ENCODE measurements around the gene XYLT1. TPM values are rescaled to one million over a fixed set of nuclear protein-coding genes. Genes with fewer than 3 reads are reported as not detected.

The XYLT1 gene
- total RNA-seq, 2 donors from 2014 or later = 26.4 to 41.9 TPM

- H3K36me3 Mint-ChIP-seq = peaks cover 17% of the 10 kb centered on the region
- ATAC-seq (peak; percentile 88 to 89), DNase-seq (ENCODE audit: low spot score) (peak; percentile 69)
- peak overlapping the region; percentile 1 to 52 for H3K27ac Mint-ChIP-seq
- peaks cover 32 to 39% of the 10 kb centered on the region in 2 donors for H3K4me1 Mint-ChIP-seq (ENCODE audit: low read depth in 2 of 2)
- peaks cover 3% of the 10 kb centered on the region for H3K9me3 Mint-ChIP-seq
- no peaks in the 10 kb centered on the region for H3K27me3 Mint-ChIP-seq
- peak overlapping the region; percentile 35 for H3K4me3 Mint-ChIP-seq
These were observed 238.3 kb downstream of the XYLT1 start for GRCh38 chr16:17232487-17232886.

- peak overlapping the region in 1 of 2 donors; percentile 52 for H3K27ac Mint-ChIP-seq
- peaks cover 34 to 39% of the 10 kb centered on the region in 2 donors for H3K4me1 Mint-ChIP-seq (ENCODE audit: low read depth in 2 of 2)
- H3K9me3 Mint-ChIP-seq = peaks cover 4% of the 10 kb centered on the region
- no peaks in the 10 kb centered on the region for H3K27me3 Mint-ChIP-seq
- DNase-seq (ENCODE audit: low spot score) (no peak), ATAC-seq (no peak)
- H3K36me3 Mint-ChIP-seq = peaks cover 20% of the 10 kb centered on the region
- no peak overlapping the region for H3K4me3 Mint-ChIP-seq
These were observed 238.8 kb downstream of the XYLT1 start for GRCh38 chr16:17231972-17232371.

GRCh38 chr16:17230932-17231581, 239.7 kb downstream of the XYLT1 start:
- no peak for DNase-seq (ENCODE audit: low spot score)
- H3K9me3 Mint-ChIP-seq = peaks cover 4% of the 10 kb centered on the region
- ATAC-seq = no peak

GRCh38 chr16:17229766-17230165, 241.0 kb downstream of the XYLT1 start:
- Mint-ChIP-seq H3K27me3 (no peaks in the 10 kb centered on the region), H3K4me1 (ENCODE audit: low read depth in 2 of 2) (peaks cover 48 to 50% of the 10 kb centered on the region in 2 donors), H3K9me3 (peaks cover 4% of the 10 kb centered on the region), H3K27ac (no peak overlapping the region), H3K4me3 (no peak overlapping the region), H3K36me3 (peaks cover 20% of the 10 kb centered on the region)
- ATAC-seq = no peak
- DNase-seq (ENCODE audit: low spot score) = peak; percentile 39

More at GRCh38 chr16:17230932-17231581, 239.7 kb downstream of the XYLT1 start:
- no peak overlapping the region for H3K4me3 Mint-ChIP-seq
- H3K36me3 Mint-ChIP-seq = peaks cover 20% of the 10 kb centered on the region
- H3K4me1 Mint-ChIP-seq (ENCODE audit: low read depth in 2 of 2) = peaks cover 37 to 40% of the 10 kb centered on the region in 2 donors
- H3K27me3 Mint-ChIP-seq = no peaks in the 10 kb centered on the region
- peak overlapping the region in 1 of 2 donors; percentile 41 for H3K27ac Mint-ChIP-seq

- Mint-ChIP-seq H3K27ac (peak overlapping the region in 1 of 2 donors; percentile 43), H3K4me3 (no peak overlapping the region), H3K9me3 (peaks cover 4% of the 10 kb centered on the region), H3K4me1 (ENCODE audit: low read depth in 2 of 2) (peaks cover 54 to 57% of the 10 kb centered on the region in 2 donors), H3K27me3 (no peaks in the 10 kb centered on the region), H3K36me3 (peaks cover 20% of the 10 kb centered on the region)
- no peak for DNase-seq (ENCODE audit: low spot score)
- ATAC-seq = no peak
These were observed 241.6 kb downstream of the XYLT1 start for GRCh38 chr16:17229131-17229530.

- peaks cover 57 to 58% of the 10 kb centered on the region in 2 donors for H3K4me1 Mint-ChIP-seq (ENCODE audit: low read depth in 2 of 2)
- no peak for ATAC-seq
- DNase-seq (ENCODE audit: low spot score) = no peak
- no peak overlapping the region for H3K4me3 Mint-ChIP-seq
- peaks cover 20% of the 10 kb centered on the region for H3K36me3 Mint-ChIP-seq
- H3K9me3 Mint-ChIP-seq = peaks cover 4% of the 10 kb centered on the region
- no peaks in the 10 kb centered on the region for H3K27me3 Mint-ChIP-seq
- no peak overlapping the region for H3K27ac Mint-ChIP-seq
These were observed 242.1 kb downstream of the XYLT1 start for GRCh38 chr16:17228708-17229055.

GRCh38 chr16:17228048-17228707, 242.6 kb downstream of the XYLT1 start:
- no peaks in the 10 kb centered on the region for H3K27me3 Mint-ChIP-seq
- no peak overlapping the region for H3K4me3 Mint-ChIP-seq
- H3K27ac Mint-ChIP-seq = peak overlapping the region in 1 of 2 donors; percentile 73
- H3K36me3 Mint-ChIP-seq = peaks cover 24% of the 10 kb centered on the region
- peaks cover 57 to 61% of the 10 kb centered on the region in 2 donors for H3K4me1 Mint-ChIP-seq (ENCODE audit: low read depth in 2 of 2)
- H3K9me3 Mint-ChIP-seq = peaks cover 7% of the 10 kb centered on the region
- ATAC-seq (no peak), DNase-seq (ENCODE audit: low spot score) (no peak)

- H3K27me3 Mint-ChIP-seq = no peaks in the 10 kb centered on the region
- H3K4me3 Mint-ChIP-seq = no peak overlapping the region
- H3K4me1 Mint-ChIP-seq (ENCODE audit: low read depth in 2 of 2) = peaks cover 52 to 55% of the 10 kb centered on the region in 2 donors
- DNase-seq (ENCODE audit: low spot score) = no peak
- H3K9me3 Mint-ChIP-seq = peaks cover 7% of the 10 kb centered on the region
- peaks cover 16% of the 10 kb centered on the region for H3K36me3 Mint-ChIP-seq
- peak overlapping the region in 1 of 2 donors; percentile 73 for H3K27ac Mint-ChIP-seq
- no peak for ATAC-seq
These were observed 243.5 kb downstream of the XYLT1 start for GRCh38 chr16:17227278-17227677.

GRCh38 chr16:17225541-17225940, 245.2 kb downstream of the XYLT1 start:
- peak overlapping the region; percentile 82 to 89 for H3K27ac Mint-ChIP-seq
- peaks cover 11% of the 10 kb centered on the region for H3K36me3 Mint-ChIP-seq
- peaks cover 51 to 57% of the 10 kb centered on the region in 2 donors for H3K4me1 Mint-ChIP-seq (ENCODE audit: low read depth in 2 of 2)
- ATAC-seq = no peak
- H3K27me3 Mint-ChIP-seq = no peaks in the 10 kb centered on the region
- H3K4me3 Mint-ChIP-seq = peak overlapping the region; percentile 85
- DNase-seq (ENCODE audit: low spot score) = no peak
- peaks cover 7% of the 10 kb centered on the region for H3K9me3 Mint-ChIP-seq

GRCh38 chr16:17224879-17225281, 245.9 kb downstream of the XYLT1 start:
- peak; percentile 89 for DNase-seq (ENCODE audit: low spot score)
- peak; percentile 93 to 95 for ATAC-seq
- Mint-ChIP-seq H3K9me3 (peaks cover 7% of the 10 kb centered on the region), H3K27ac (peak overlapping the region; percentile 82 to 89), H3K4me3 (peak overlapping the region; percentile 85), H3K27me3 (no peaks in the 10 kb centered on the region), H3K36me3 (peaks cover 10% of the 10 kb centered on the region), H3K4me1 (ENCODE audit: low read depth in 2 of 2) (peaks cover 49 to 52% of the 10 kb centered on the region in 2 donors)

GRCh38 chr16:17224350-17224749, 246.4 kb downstream of the XYLT1 start:
- H3K9me3 Mint-ChIP-seq = peaks cover 7% of the 10 kb centered on the region
- DNase-seq (ENCODE audit: low spot score) = no peak
- ATAC-seq = peak; percentile 31 to 55
- H3K36me3 Mint-ChIP-seq = peaks cover 10% of the 10 kb centered on the region
- peak overlapping the region; percentile 82 to 89 for H3K27ac Mint-ChIP-seq
- no peaks in the 10 kb centered on the region for H3K27me3 Mint-ChIP-seq
- peaks cover 49 to 50% of the 10 kb centered on the region in 2 donors for H3K4me1 Mint-ChIP-seq (ENCODE audit: low read depth in 2 of 2)
- H3K4me3 Mint-ChIP-seq = peak overlapping the region; percentile 85

GRCh38 chr16:17223576-17223975, 247.2 kb downstream of the XYLT1 start:
- DNase-seq (ENCODE audit: low spot score) = no peak
- Mint-ChIP-seq H3K9me3 (peaks cover 7% of the 10 kb centered on the region), H3K27me3 (no peaks in the 10 kb centered on the region), H3K4me1 (ENCODE audit: low read depth in 2 of 2) (peaks cover 49 to 50% of the 10 kb centered on the region in 2 donors), H3K27ac (peak overlapping the region; percentile 82 to 89), H3K4me3 (peak overlapping the region; percentile 85), H3K36me3 (peaks cover 10% of the 10 kb centered on the region)
- no peak for ATAC-seq

- Mint-ChIP-seq H3K9me3 (peaks cover 7% of the 10 kb centered on the region), H3K36me3 (peaks cover 10% of the 10 kb centered on the region), H3K27ac (peak overlapping the region in 1 of 2 donors; percentile 82), H3K4me3 (peak overlapping the region; percentile 85), H3K4me1 (ENCODE audit: low read depth in 2 of 2) (peaks cover 49 to 53% of the 10 kb centered on the region in 2 donors), H3K27me3 (no peaks in the 10 kb centered on the region)
- ATAC-seq (no peak), DNase-seq (ENCODE audit: low spot score) (no peak)
These were observed 247.8 kb downstream of the XYLT1 start for GRCh38 chr16:17222871-17223401.

GRCh38 chr16:17219991-17220390, 250.8 kb downstream of the XYLT1 start:
- Mint-ChIP-seq H3K4me3 (no peak overlapping the region), H3K9me3 (peaks cover 3% of the 10 kb centered on the region), H3K27ac (peak overlapping the region in 1 of 2 donors; percentile 66), H3K27me3 (no peaks in the 10 kb centered on the region), H3K4me1 (ENCODE audit: low read depth in 2 of 2) (peaks cover 26 to 42% of the 10 kb centered on the region in 2 donors), H3K36me3 (peaks cover 4% of the 10 kb centered on the region)
- no peak for DNase-seq (ENCODE audit: low spot score)
- no peak for ATAC-seq

All from natural killer cell treated with Interleukin-12 subunit alpha and Interleukin-12 subunit beta and Interleukin-15 and Interleukin-18, amount 100 ng/mL, for 72 hours (primary cell).